ENCODE data around the gene ITPR1. TPM values are rescaled to one million over a fixed set of nuclear protein-coding genes. Genes with fewer than 3 reads are reported as not detected.

Gene ITPR1
- total RNA-seq, 1 donor from 2014 or later: 81.3 TPM

GRCh38 chr3:4772171-4772804 lies 279.1 kb downstream of the ITPR1 start:
- intact Hi-C loops (cut with DNase I): no loop called here
- peak; percentile 78 for ATAC-seq
- DNase-seq (ENCODE audit: low spot score): peak; percentile 80

DNA sequence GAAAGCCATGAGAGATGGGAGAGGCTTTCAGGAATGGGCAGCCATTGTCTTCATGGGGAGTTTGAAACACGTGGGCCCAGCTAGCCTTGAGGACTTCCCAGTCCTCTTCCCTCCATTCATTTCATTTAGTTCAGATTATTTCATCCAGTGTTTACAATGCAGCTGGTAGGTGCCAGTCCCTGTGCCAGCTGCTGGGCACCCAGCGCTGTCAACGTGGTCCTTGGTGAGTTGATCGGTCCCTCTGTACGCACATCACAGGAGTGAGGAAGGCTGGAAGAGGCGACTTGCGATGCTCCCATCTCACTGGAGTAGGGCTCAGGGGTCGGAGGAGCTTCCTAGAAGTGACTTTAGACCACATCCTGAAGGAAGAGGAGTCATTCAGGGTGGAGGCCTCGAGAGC lies 279.7 kb downstream of the ITPR1 start:
- ATAC-seq: no peak
- intact Hi-C loops (cut with DNase I): no loop called here
- DNase-seq (ENCODE audit: low spot score): no peak

DNA sequence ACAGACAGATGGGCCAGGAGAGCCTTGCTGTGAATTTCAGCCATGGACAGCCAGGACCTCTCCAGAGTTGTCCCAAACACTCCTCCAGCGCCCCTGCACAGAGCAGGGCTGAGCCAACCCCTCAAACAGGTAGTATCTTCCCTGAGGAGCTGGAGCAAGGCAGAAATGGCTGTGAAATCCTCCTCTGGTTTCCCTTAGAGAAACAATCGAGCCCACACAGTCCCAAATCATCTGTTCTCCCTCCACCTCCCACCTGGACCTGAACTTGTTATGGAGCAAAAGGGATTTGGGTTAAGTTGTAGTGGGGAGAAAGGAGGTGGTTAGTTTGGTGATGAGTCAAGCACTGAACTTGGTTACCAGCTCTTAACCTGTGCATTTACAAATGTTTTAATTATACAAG lies 280.4 kb downstream of the ITPR1 start:
- no peak for ATAC-seq
- intact Hi-C loops (cut with DNase I): no loop called here
- no peak for DNase-seq (ENCODE audit: low spot score)

DNA sequence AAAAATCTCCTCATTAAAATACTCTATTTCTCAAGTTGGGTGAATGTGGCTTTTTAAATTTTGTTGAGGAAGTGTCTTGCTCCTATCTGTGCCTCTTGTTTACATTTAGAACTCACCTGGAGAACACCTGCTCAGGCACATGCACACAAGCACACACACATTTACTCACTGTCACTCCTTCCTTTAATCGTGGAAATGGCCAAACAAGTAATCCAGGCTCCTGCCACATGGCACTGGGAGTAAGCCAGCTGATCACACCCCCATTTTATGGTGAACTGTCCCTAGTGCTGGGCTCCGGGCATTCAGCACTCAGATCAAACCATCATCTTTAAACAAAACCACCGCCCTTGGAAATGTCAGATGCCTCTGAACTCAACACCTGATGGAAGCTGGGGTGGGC lies 281.4 kb downstream of the ITPR1 start:
- DNase-seq (ENCODE audit: low spot score) (no peak), ATAC-seq (no peak)
- intact Hi-C loops (cut with DNase I): no loop called here

DNA sequence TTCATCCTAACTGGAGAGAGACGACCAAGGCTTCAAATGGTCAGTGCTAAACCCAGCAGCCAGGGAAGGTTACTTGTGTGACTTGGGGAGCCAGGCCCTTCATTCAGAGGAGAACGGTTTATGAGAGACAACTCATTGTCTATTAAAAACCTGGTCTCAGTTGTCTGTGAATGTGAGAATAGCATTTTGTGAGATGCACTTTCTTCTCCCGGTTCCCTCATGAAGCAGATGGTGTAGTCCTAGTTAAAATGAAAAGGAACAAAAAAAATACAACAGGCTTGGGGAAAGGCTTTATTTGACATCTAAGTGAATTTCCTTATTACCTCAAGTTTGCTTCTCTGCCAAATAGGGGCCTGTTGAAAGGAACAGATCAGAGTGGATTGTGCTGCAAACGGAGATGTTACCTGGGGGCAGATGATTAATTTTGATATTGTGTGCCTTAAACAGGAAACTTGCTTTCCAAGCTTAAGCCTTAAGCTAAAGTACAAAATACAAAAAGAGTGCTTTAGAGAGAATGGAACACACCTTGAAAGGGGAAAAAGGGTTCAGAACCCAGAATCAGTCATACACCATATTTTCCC lies 283.3 kb downstream of the ITPR1 start:
- intact Hi-C loops (cut with DNase I): no loop called here
- DNase-seq (ENCODE audit: low spot score) (no peak), ATAC-seq (no peak)

GRCh38 chr3:4776980-4777581 lies 283.9 kb downstream of the ITPR1 start:
- ATAC-seq (peak; percentile 89), DNase-seq (ENCODE audit: low spot score) (no peak)
- intact Hi-C loops (cut with DNase I): no loop called here

- intact Hi-C loops (cut with DNase I): no loop called here
- ATAC-seq: no peak
Measured at GRCh38 chr3:4778119-4778518, 285.0 kb downstream of the ITPR1 start.

GRCh38 chr3:4778740-4779139 lies 285.6 kb downstream of the ITPR1 start:
- ATAC-seq: no peak
- DNase-seq (ENCODE audit: low spot score): no peak
- intact Hi-C loops (cut with DNase I): no loop called here

More at GRCh38 chr3:4778119-4778518, 285.0 kb downstream of the ITPR1 start:
- no peak for DNase-seq (ENCODE audit: low spot score)

DNA sequence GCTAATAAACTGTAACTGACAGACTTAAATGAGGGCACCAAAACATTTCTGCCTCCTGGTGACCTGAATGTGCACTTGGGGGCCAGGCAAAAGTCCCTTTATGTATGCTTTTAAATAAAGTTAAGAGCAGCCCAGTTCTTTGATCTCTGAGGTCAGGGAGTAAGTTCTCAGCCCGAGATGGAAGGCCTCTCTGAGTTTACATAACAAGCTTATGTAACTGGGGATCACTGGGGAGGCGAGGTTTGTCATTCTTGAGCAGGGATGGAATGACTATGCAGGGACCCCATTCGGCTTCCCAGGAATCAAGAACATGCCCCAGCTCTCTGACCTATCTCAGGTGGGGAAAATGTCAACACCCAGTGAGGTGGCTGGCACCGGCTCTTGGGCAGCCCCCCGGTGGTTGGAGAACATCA lies 287.4 kb downstream of the ITPR1 start:
- DNase-seq (ENCODE audit: low spot score) (no peak), ATAC-seq (no peak)
- intact Hi-C loops (cut with DNase I): no loop called here

DNA sequence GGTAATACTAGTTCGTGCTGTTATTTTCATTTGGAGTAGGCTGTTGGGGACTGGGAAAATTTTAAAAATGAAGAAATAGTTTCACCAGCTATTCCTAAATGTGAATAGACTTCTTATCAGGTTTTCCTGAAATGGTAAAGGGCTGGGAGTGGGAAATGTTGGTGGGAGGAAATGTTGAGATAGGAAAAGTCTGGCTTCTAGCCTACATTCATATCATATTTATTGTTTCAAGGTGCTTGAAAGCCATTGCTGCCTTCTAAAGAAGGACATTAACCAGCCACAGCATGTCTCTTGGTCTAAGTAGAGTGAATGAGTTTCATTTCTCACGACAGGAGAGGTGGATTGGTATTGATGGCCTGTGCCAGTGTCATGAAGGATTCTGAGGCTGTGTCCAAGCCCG lies 288.9 kb downstream of the ITPR1 start:
- intact Hi-C loops (cut with DNase I): no loop called here
- DNase-seq (ENCODE audit: low spot score) (no peak), ATAC-seq (no peak)

GRCh38 chr3:4785551-4785950 lies 292.4 kb downstream of the ITPR1 start:
- ATAC-seq: no peak
- intact Hi-C loops (cut with DNase I): loop anchor here (5.0 kb wide), 1 partner anchor 293 kb away; the partner anchor contains the start of gene ITPR1

DNA sequence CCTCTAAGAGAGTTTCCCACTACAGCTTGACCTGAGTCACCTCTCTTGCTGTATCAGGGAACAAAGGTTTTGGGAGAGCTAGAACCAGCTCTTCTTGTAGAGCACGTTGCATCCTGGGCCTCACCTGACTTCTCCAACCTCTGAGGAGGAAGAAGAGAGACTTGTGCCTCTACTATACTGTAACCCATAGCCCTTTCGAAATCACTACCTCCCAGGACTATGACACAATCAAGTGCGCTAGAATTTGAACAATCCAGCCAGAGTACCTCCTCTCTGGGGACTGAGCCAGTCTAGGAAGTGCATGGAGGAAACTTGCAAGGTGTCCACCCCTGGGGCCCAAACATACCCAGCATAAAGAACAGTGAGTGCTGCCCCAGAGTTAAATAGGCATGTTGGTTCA lies 293.3 kb downstream of the ITPR1 start:
- no peak for ATAC-seq
- intact Hi-C loops (cut with DNase I): loop anchor here (5.0 kb wide), 1 partner anchor 294 kb away; the partner anchor contains the start of gene ITPR1

More at GRCh38 chr3:4785551-4785950, 292.4 kb downstream of the ITPR1 start:
- DNase-seq (ENCODE audit: low spot score): no peak

DNA sequence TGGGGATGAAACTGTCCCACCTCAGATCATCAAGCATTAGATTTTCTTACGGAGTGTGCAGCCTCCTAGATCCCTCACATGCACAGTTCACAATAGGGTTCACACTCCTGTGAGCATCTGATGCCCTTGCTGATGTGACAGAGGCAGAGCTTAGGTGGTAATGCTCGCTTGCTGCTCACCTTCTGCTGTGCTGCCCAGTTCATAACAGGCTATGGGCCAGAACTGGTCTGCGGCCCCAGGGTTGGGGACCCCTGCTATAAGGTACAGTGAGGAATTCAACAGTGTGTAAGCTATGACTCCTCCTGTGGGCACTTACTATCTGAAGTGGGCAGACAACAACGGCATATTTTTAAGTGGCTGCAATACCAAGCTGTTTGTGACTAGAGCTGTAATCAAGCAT lies 298.2 kb downstream of the ITPR1 start:
- ATAC-seq: no peak

More for the DNA sequence above, 293.3 kb downstream of the ITPR1 start:
- no peak for DNase-seq (ENCODE audit: low spot score)

GRCh38 chr3:4793311-4793710 lies 300.2 kb downstream of the ITPR1 start:
- intact Hi-C loops (cut with DNase I): no loop called here
- no peak for ATAC-seq

More for the DNA sequence above, 298.2 kb downstream of the ITPR1 start:
- intact Hi-C loops (cut with DNase I): no loop called here
- DNase-seq (ENCODE audit: low spot score): no peak

GRCh38 chr3:4794331-4794730 lies 301.2 kb downstream of the ITPR1 start:
- intact Hi-C loops (cut with DNase I): no loop called here
- DNase-seq (ENCODE audit: low spot score) (no peak), ATAC-seq (peak; percentile 19)

More at GRCh38 chr3:4793311-4793710, 300.2 kb downstream of the ITPR1 start:
- no peak for DNase-seq (ENCODE audit: low spot score)

DNA sequence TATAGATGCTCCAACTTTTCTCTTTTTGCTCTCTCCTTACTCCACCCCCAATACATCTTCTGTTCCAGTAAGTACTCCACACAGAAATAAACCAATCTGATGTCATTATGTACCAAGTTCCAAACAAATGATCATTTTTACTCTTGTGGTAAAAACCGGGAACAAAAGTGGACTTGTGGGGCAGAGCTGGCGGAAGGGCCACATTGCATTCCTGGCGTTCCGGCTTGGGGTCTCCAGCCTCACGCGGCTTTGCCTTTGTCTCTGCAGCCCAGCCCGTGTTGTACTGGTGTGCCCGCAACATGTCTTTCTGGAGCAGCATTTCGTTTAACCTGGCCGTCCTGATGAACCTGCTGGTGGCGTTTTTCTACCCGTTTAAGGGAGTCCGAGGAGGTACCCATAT lies 301.6 kb downstream of the ITPR1 start:
- ATAC-seq: peak; percentile 44
- intact Hi-C loops (cut with DNase I): no loop called here
- DNase-seq (ENCODE audit: low spot score): no peak

DNA sequence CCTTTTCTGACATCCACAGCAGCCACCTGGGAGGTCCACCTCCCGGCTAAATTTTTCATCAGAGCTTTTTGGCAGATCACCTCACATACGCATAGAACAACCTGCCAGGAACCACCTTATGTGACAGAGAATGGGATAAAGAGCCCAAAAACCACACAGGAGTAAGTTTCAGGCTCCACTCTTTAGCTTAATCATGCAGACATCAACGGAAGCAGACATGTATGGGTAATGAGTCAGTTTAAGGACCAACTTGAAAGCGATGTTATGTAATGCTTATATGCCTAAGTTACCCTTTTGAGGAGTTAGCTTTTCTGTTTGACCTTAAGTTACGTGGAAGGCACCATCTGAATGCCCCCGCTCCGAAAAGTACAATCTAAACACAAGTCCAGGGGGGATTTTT lies 302.8 kb downstream of the ITPR1 start:
- no peak for ATAC-seq
- intact Hi-C loops (cut with DNase I): no loop called here
- no peak for DNase-seq (ENCODE audit: low spot score)

DNA sequence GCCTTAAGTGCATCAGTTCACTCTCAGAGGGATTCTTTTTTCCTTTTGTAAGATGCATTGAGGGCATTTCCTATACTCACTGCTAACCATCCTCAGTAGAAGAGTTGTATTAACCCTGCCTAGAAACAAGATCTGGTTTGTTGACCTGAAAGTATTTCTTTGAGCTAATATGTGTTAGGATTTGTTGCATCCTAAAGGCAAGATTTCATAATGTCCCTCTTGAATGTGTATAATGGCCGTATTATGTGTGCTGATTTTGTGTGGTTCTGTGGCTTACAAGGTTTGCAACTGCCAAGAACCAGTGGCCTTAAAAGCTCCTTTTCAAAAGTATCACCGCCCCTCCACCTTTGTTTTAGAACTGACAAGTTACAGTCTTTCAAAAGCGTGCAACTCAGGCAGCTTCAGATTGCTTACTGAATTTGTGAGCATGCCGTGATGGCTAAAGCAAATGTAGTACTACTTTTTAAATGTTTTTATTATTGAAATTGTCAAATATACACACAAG lies 304.1 kb downstream of the ITPR1 start:
- DNase-seq (ENCODE audit: low spot score): no peak
- intact Hi-C loops (cut with DNase I): no loop called here
- no peak for ATAC-seq

DNA sequence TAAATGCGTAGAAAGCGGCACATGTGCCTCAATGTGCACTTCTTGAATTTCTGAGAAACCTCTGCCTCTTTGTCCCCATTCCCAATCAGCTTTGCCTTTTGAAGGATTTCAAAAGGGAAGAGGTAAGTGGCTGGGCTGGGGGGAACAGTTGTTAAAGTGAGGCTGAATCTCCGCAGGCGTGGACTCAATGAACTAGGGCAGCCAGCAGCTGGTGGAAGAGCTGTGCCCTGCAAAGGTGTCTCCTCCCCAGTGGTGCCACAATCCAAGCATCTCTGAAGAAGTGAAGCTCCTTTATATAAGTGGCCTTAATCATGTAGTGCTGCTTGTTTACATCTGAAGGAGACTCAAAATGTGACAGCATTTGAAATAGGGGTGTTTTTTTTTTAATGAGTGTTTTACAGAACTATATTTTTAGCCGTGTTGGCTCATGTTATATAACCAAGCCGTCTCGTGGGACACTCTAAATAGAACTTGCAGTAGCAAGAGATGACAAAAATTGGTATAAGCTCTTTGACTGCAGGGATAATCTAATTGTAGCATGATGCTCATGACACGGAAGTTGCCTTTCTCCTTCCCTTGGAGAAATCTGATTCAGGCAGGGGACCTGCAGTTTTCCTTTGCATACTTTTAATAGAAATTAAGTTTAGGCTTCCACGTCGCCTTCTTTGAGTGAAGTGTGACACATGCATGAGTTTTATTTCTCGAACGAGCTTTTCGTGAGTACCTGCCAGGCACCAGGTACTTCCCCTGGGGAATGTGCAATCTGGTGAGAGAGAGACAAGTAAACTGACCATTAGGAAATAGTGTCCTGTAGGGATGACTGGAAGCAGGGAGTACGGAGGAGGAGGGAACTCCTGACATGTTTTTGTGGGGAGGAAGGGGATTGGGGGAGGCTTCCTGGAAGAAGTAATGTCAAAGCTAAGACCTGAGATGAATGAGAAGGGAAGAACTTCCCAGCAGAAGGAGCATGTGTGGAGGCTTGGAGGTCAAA lies 306.4 kb downstream of the ITPR1 start:
- DNase-seq (ENCODE audit: low spot score) (no peak), ATAC-seq (no peak)
- intact Hi-C loops (cut with DNase I): no loop called here
